GM12873 (cell line): ENCODE data around the gene APBB3.

Experiments used
- TF ChIP-seq, protein P1 (sequence below): IDR thresholded peaks from 2 replicates; pipeline ENCODE4 v1.5.1; 2012; ENCODE audit warnings: low read depth, mild to moderate bottlenecking, moderate library complexity, low read length, control low read depth; ENCODE audit not compliant: insufficient read depth; ENCODE audit errors: missing control alignments

The APBB3 gene

DNA sequence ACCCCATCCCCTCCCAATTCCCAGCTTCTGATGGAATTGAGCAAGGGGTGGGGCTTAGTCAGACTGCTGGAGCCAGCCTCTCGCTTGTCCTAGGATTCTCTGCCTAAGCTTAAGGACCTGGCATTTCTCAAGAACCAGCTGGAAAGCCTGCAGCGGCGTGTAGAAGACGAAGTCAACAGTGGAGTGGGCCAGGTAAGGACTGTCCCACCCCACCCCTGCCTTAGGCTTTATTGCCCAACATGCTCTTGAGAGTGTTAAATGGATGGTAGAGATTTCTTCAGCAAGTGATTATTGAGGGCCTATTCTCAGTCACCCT is 1.3 kb upstream of the APBB3 start:
- TF ChIP-seq, protein P1, sequence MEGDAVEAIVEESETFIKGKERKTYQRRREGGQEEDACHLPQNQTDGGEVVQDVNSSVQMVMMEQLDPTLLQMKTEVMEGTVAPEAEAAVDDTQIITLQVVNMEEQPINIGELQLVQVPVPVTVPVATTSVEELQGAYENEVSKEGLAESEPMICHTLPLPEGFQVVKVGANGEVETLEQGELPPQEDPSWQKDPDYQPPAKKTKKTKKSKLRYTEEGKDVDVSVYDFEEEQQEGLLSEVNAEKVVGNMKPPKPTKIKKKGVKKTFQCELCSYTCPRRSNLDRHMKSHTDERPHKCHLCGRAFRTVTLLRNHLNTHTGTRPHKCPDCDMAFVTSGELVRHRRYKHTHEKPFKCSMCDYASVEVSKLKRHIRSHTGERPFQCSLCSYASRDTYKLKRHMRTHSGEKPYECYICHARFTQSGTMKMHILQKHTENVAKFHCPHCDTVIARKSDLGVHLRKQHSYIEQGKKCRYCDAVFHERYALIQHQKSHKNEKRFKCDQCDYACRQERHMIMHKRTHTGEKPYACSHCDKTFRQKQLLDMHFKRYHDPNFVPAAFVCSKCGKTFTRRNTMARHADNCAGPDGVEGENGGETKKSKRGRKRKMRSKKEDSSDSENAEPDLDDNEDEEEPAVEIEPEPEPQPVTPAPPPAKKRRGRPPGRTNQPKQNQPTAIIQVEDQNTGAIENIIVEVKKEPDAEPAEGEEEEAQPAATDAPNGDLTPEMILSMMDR, result no peak

DNA sequence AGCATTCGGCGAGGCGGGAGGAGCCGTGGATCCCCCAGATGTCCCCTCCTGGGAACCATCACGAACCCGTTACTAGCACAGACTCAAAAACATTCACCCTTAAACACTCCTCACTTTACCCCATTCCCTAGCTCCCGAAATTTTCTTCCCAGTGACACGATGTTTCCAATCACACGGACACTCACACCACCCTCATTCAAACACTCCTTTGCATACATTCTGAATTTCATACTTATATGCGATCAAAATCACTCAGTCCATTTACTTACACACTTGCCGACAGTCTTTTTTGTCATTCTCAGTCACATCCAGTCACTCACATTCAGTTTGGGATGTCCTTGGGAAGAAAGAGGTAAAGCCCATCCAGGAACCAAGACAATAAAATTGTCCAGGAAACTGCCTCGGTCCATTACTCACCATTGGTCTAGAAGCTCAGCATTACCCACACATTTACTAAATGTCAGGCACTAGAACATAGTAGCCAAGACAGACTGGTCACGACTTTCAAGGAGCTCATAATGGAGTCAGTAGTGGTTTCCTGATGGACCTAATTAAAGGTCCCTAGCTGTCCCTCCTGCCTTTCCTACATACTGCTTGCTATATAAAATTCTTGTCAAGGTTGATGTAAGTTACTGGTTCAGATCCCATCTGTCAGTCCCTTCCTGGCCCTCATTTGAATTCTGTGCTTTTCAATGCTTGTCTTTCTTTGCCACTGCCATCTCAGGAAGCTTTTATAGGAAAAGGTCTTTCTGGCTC is 804 bp upstream of the APBB3 start:
- TF ChIP-seq, protein P1, result no peak

DNA sequence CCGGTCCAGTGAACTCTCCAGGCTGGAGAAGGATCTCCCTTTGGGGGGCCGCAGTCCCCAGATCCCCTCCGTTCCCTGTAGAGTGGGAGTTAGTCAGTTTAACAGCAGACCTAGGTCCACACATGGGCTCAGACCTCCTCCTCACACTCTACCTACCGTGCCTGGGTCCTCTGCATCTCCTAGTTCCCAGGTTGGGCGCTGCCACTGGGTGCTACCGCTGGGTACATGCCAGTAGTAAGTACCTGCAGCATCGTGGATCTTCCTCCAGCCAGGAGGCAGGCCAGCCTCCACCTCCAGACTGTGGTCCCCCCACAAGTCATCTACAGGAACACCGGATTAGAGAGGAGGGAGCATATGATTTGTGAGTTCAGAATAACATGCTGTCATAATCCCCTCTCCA is 802 bp downstream of the APBB3 start:
- TF ChIP-seq, protein P1, result no peak

DNA sequence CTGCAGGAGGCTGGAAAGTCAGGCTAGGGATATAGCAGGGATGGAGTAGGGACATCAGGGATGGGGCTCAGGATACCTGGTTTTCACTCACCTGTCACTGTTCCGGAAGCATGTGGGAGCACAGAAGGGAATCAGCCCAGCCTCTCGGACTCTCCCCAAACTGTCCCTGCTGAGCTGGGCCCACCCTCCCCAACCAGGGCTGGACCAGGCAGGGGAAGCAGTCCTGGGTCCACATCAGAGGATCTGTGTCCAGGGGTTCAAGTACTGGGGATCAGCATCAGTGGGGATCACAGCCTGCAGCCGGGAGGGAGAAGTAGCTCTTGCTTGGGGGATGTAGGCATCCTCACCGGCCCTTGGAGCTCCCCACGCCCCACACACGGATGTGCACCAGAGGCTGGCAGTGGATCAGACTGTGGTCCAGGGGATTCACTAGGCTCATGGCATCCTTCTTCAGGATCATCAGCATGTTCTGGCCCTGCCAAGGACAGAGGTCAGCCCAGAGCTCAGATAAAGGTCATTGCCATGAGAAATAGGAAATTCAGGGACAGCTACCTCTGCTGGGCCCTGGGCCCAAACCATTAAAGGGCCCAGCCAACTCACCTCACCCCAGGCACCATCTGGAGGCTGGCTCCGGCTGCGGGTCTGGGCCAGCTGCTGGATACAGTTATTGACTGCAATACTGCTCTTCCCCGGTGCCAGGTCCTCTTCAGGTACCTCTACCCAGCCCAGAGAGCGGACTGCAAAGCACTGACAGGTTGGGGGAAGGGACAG is 2.5 kb downstream of the APBB3 start:
- TF ChIP-seq, protein P1, result no peak

DNA sequence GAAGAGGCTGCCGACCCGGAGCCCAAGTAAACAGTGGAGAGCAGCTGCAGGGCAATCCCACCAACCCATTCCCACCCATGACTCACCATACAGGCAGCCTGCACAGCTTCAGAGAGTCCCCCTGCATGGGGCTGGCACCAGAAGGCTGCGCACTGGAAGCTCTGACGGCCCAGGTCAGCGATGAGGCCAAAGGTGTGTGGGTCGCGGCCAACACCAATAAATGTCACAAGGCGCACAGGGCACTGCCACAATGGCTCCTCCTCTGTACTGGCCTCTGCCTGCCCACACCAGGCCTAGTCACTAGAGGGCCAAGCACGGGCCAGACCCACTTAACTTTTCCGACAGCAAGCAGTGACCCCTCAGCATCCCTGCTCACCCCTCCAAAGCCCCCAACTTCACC is 4.2 kb downstream of the APBB3 start:
- TF ChIP-seq, protein P1, result no peak

DNA sequence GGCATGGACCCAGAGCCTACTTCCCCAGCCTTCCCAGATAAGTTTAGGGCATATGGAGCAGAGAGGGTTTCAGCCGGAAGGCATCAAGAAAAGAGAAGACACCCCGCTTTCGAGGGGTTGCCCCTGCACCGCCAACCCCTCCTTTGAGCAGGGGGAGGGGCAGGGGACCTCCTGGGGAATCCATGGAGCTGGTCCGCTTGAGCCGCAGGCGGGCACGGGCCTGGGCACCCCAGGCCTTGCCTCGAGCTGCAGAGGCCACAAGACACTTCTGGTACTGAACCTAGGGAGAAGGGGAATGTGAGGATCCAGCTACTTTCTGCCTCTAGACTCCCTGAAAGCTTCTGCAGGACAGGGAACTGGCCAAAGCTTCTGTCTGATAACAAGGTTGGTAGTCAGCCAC is 5.9 kb downstream of the APBB3 start:
- TF ChIP-seq, protein P1, result no peak

DNA sequence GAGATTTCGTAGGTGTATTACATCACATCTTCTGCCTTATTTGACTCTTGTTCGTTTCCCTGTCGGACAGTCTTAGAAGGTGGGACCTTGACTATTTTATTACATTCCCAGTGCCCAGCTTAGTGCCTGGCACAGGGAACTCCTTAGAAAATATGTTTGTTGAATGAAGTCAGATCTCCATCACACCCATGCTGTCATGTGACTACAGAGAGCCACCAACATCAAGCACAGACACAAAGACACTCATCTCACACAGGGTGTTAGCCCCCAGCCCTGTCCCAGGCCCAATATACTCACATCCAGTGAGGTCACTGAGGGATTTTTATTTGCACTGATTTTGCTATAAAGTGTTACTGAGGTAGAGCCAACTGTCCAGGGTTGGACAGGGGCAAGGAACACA is 6.4 kb downstream of the APBB3 start:
- TF ChIP-seq, protein P1, result no peak
